ENCODE measurements around the gene URAD.

DNA sequence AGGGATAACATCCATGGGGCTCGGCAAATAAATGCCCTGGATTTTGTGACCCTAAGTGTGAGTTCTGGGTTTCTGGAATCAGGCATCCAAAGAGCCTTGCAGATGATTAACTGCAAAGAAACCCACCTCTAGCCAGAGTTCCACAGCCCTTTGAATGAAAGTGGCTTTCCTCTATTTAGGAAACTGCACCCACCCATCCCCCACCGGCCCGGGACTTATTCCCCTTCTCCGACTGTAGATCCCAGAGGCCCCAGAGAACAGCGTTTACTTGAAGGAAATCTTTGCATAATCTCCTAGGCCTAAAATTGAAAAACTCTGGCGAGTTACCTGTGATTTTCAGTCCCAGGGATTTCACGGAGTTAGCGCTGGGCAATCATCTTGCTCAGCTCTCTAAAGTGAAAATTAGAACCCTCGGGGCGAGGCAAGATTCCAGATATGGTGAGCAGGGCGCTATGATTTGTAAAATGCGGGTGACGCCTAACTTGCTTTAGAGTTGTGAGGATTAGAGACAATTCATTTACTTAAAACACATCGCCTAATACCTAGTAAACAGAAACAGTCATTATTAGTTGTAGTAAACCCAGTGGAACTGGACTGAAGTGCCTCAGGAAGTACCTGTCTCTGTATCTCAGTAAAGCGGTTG, 9.4 kb downstream of the URAD start:
- TF ChIP-seq, protein P1, sequence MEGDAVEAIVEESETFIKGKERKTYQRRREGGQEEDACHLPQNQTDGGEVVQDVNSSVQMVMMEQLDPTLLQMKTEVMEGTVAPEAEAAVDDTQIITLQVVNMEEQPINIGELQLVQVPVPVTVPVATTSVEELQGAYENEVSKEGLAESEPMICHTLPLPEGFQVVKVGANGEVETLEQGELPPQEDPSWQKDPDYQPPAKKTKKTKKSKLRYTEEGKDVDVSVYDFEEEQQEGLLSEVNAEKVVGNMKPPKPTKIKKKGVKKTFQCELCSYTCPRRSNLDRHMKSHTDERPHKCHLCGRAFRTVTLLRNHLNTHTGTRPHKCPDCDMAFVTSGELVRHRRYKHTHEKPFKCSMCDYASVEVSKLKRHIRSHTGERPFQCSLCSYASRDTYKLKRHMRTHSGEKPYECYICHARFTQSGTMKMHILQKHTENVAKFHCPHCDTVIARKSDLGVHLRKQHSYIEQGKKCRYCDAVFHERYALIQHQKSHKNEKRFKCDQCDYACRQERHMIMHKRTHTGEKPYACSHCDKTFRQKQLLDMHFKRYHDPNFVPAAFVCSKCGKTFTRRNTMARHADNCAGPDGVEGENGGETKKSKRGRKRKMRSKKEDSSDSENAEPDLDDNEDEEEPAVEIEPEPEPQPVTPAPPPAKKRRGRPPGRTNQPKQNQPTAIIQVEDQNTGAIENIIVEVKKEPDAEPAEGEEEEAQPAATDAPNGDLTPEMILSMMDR (IDR thresholded peaks at IDR 0.05): no peak
- no peak for TF ChIP-seq POLR2A (IDR thresholded peaks at IDR 0.05)

Data from body of pancreas (tissue), 4 donors.